Muscle layer of colon (tissue), 2 donors: Measurements from ENCODE around the gene CAB39.
A peak's percentile ranks its signal among the peaks of the same experiment; 100 is the strongest.

ENCODE experiments used
- H3K27ac ChIP-seq: one replicate; pipeline ENCODE4 v1.7.0; 2013; ENCODE audit warnings: low read depth, mild to moderate bottlenecking, low read length, moderate library complexity
- H3K27me3 ChIP-seq, 2 donors: one replicate each; pipeline ENCODE4 v1.7.0; 2013; ENCODE audit warnings: low read length in 2 of 2, mild to moderate bottlenecking in 2 of 2; ENCODE audit not compliant: insufficient read depth in 2 of 2, control insufficient read depth in 1 of 2
- H3K36me3 ChIP-seq: one replicate; pipeline ENCODE4 v1.7.0; 2013; ENCODE audit warnings: mild to moderate bottlenecking, low read length; ENCODE audit not compliant: insufficient read depth
- H3K4me1 ChIP-seq: one replicate; pipeline ENCODE4 v1.7.0; 2013; ENCODE audit warnings: mild to moderate bottlenecking, low read length; ENCODE audit not compliant: insufficient read depth
- H3K4me3 ChIP-seq, 2 donors: one replicate each; pipeline ENCODE4 v1.7.0; 2013; ENCODE audit warnings: low read length in 2 of 2, low read depth in 1 of 2, mild to moderate bottlenecking in 1 of 2, moderate library complexity in 1 of 2
- H3K9ac ChIP-seq: one replicate; pipeline ENCODE4 v1.7.0; 2013; ENCODE audit warnings: low read length
- H3K9me3 ChIP-seq: one replicate; pipeline ENCODE4 v1.7.0; 2013; ENCODE audit warnings: mild to moderate bottlenecking, low read length
- donor health status: abdominal sarcoma.
- donor health status: Adenocarcinoma of cecum.

CAB39 gene

DNA sequence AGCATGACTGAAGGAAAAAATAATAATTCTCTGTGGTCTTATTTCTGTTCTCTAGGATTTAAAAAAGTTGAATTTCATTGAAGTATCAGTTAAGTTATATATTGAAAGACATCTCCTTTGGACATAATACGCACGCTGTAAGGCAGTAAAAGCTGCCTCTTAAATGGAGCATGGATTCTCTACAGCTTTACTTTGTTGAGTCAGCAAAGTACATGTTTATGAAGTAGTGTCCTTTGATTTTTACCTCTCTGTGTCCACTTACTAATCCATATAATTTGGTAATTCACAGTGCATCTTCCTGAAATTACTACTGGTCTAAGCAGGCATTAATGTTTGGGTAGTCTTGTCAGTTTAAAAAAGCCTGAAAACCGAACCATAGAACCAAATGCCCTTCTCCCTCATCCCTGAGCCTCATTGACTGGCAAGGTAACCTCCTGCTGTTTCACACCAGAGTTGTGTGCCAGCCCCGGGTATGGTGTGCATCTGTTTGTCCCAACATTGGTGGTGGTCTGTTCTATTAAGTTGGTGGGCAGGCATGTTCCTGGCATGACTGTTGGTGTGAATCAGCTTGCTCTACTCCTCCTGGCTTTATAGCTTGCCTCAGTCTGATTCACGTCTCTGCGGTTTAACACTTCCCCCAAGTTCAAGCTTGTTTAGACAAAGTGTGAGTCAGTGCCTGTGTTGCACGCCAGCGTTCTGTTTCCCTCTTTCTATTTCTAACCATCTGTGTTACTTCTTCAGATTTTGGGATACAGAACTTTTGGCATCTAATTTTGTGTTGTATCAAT is 81.1 kb downstream of the CAB39 start:
- H3K36me3 ChIP-seq: peaks cover 6% of the 10 kb centered on the region
- peak overlapping the region; percentile 10 for H3K9ac ChIP-seq
- H3K4me1 ChIP-seq: peaks cover 57% of the 10 kb centered on the region
- no peaks in the 10 kb centered on the region for H3K27me3 ChIP-seq
- no peaks in the 10 kb centered on the region for H3K9me3 ChIP-seq
- peak overlapping the region; percentile 79 for H3K27ac ChIP-seq
- H3K4me3 ChIP-seq: peak overlapping the region in 1 of 2 donors; percentile 22

DNA sequence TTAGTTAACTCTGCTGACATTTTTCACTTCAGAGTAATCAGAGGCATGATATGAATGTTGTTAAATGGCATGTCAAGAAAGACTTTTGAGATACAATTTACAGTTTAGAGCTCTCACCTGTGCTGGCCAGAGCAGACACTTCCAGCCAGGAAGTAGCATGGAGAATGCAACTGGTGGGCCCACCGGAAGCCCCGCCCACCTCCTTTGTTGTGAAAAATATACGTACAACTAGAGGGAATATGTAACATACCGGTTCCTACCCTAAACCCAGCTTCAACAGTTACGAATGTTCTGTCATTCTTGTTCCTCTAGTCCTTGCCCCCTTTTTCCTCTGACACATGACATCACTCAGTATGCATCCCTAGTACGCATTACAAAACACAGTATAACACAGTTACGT is 81.9 kb downstream of the CAB39 start:
- Histone ChIP-seq H3K4me3 (no peak overlapping the region), H3K27ac (peak overlapping the region; percentile 79), H3K27me3 (no peaks in the 10 kb centered on the region), H3K9ac (peak overlapping the region; percentile 10), H3K36me3 (peaks cover 6% of the 10 kb centered on the region), H3K4me1 (peaks cover 57% of the 10 kb centered on the region), H3K9me3 (no peaks in the 10 kb centered on the region)

DNA sequence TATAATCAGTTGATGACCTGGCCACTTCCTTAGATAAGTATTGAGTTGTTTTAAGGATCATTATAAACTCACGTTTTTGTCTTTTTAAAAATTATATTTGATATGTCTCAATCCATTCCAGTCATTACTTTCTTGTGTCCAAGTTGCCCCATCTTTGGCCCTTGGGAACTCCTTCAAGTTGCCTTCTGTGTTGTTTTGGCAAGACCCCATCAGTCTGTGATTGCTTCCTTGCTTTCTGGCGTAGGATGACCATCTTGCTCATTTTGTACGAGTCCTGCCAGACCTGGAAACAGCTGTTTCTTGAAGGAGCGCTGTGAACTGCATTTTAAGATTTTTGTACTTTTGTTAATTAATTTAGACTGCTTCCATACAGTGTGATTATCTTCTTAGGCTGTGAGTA is 83.2 kb downstream of the CAB39 start:
- peaks cover 52% of the 10 kb centered on the region for H3K4me1 ChIP-seq

DNA sequence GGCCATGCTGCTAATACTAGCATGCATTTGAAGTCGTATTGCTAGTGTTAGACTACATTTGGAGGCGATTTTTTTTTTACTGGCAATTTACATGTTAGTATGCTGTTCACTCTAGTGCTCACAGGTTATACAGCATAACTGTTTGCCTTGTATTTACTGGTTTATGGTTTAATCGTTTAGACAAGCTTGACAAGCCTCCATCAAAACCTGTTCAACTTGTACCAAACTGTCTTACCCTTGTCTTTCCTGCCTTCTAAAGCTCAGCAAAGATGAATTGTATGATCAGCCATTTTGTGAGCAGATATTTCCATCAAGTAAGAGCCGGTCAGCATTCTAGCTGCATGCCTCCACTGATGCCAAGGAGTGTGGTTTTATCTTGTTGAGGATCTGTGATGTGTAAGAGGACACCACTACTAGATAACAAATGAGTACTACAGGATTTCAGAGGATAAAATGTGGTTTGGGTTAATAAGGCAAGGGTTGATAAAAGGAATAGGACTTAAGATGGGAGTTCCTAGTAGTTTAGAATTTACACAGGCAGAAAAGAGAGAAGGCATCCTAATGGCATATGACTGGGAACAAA is 83.7 kb downstream of the CAB39 start:
- H3K4me3 ChIP-seq: no peak overlapping the region
- H3K9me3 ChIP-seq: no peaks in the 10 kb centered on the region
- peaks cover 14% of the 10 kb centered on the region for H3K36me3 ChIP-seq
- H3K27ac ChIP-seq: no peak overlapping the region
- no peaks in the 10 kb centered on the region for H3K27me3 ChIP-seq
- H3K9ac ChIP-seq: no peak overlapping the region
- peaks cover 47% of the 10 kb centered on the region for H3K4me1 ChIP-seq

More for the DNA sequence above, 83.2 kb downstream of the CAB39 start:
- Histone ChIP-seq H3K36me3 (peaks cover 9% of the 10 kb centered on the region), H3K27ac (peak overlapping the region; percentile 45), H3K4me3 (no peak overlapping the region), H3K27me3 (no peaks in the 10 kb centered on the region), H3K9me3 (no peaks in the 10 kb centered on the region), H3K9ac (no peak overlapping the region)

DNA sequence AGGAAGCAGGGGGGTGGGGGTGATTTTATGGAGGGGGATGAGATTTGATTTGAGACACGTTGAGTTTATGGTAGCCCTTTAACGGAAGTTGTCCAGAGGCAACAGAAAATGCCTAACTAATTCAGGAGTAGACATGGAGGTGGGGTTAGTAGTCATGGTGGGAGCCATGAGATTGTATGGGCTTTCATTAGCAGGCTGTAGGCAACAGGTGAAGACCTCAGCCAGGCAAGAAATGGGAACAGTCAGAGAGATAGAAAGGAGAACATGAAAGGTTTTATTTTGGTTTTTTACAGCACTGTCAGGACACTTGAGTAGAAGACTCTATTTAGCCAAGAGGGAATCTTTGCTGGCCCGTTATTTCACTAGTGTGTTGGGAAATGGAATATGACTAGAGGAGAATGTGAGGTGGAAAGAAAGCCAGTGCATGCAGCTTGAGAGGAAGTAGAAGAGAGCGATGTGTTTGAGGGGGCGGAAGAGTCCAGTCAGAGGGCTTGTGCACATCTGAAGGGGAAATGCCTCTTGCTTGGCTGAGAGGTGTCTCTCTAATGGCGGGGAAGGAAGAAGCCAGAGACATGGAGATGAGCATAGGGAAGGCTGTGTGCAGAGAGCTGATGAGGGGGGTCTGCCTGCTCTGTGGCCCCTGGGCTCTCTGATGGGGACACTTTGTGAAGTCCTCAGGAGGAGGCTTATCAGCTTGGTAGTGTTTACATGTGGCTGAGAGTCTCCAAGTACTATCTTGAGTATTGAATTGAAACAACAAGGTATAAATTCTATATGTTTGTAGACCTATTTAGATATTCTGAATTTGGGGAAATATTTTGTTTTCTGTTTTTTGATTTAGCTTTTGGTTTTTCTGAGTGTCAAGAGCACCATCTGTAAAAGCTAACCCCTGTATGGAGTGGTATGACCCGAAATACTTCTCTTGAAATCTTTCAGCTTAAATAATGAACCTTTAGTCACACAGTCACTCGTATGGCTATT is 85.2 kb downstream of the CAB39 start:
- Histone ChIP-seq H3K9me3 (no peaks in the 10 kb centered on the region), H3K27ac (peak overlapping the region; percentile 27), H3K9ac (no peak overlapping the region), H3K4me3 (no peak overlapping the region), H3K36me3 (peaks cover 15% of the 10 kb centered on the region), H3K27me3 (no peaks in the 10 kb centered on the region), H3K4me1 (peaks cover 47% of the 10 kb centered on the region)

DNA sequence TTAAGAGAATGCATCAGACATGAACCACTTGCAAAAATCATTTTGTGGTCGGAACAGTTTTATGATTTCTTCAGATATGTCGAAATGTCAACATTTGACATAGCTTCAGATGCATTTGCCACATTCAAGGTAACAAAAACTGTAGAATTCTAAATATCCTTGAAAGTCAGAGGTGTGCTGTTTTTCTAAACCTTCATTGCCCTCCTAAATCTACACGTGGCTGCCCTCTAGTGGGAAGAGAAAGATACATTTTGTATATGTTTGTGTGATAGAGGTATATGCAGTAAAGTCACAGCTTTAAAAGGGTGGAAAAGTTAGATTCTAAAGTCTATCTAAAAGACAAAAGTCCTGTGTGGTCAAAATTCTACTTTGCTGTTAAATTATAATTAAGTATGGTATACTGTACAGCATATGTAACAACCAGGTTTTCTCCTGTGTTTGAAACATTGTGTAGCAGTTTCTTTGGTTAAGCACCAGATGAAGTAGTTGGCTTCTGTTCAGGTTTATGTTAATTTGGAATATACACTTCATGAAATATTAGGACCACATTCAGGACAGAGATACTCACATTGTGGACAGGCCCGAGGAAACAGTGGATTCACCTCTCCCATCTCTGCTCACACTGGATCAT is 86.2 kb downstream of the CAB39 start:
- no peak overlapping the region for H3K27ac ChIP-seq
- H3K4me3 ChIP-seq: no peak overlapping the region
- no peak overlapping the region for H3K9ac ChIP-seq
- peaks cover 15% of the 10 kb centered on the region for H3K36me3 ChIP-seq
- H3K4me1 ChIP-seq: peaks cover 37% of the 10 kb centered on the region
- no peaks in the 10 kb centered on the region for H3K9me3 ChIP-seq
- H3K27me3 ChIP-seq: no peaks in the 10 kb centered on the region

DNA sequence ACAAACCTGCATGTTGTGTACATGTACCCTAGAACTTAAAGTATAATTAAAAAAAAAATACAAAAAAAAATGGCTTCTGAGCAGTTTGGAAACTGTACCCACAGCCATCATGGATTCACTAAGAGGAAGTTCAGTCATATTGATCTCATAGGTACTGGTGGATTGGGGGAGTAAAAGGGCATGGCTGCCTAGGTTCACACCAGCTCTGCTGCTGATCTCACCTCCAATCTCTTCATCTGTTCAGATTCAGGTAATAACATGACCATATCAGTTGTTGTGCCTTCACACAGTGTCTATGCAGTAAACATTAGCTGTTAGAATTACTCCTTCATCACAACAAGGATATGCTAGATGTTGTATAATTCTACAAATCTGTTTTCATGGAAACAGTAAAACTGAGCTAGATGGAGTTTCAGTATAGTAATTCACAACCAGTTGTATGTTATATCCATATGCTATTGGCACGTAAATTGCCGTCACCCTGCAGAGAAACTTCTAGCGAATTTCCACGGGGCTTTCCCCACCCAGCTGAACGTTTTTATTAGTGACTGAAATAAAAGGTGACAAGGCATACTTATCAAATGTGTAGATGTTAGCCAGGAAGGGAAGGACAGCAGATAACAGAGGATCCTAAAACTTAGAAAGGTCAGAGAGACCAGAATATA is 92.8 kb downstream of the CAB39 start:
- no peaks in the 10 kb centered on the region for H3K27me3 ChIP-seq
- H3K9me3 ChIP-seq: no peaks in the 10 kb centered on the region
- no peak overlapping the region for H3K27ac ChIP-seq
- H3K36me3 ChIP-seq: peaks cover 10% of the 10 kb centered on the region
- H3K9ac ChIP-seq: no peak overlapping the region
- no peaks in the 10 kb centered on the region for H3K4me1 ChIP-seq
- H3K4me3 ChIP-seq: no peak overlapping the region

DNA sequence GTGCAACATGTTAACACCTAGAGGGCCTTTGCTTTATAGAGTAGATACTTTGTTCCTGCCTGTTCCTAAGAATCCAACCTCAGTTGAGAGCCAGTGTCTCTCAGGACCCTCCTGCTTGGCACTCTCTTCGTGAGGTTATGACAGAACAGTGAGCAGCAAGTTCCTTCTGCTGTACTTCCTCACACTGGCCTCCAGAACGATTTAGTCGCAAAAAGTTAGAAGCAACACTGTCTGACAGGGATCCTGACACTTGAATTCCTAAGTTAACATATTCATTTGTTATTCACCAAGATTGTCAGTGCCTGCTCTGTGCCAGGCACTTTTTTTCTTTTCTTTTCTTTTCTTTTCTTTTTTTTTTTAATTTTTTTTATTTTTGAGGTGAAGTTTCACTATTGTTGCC is 95.1 kb downstream of the CAB39 start:
- no peak overlapping the region for H3K9ac ChIP-seq
- H3K4me3 ChIP-seq: no peak overlapping the region
- H3K4me1 ChIP-seq: no peaks in the 10 kb centered on the region
- no peaks in the 10 kb centered on the region for H3K27me3 ChIP-seq
- H3K36me3 ChIP-seq: peaks cover 24% of the 10 kb centered on the region
- H3K9me3 ChIP-seq: no peaks in the 10 kb centered on the region
- H3K27ac ChIP-seq: no peak overlapping the region

DNA sequence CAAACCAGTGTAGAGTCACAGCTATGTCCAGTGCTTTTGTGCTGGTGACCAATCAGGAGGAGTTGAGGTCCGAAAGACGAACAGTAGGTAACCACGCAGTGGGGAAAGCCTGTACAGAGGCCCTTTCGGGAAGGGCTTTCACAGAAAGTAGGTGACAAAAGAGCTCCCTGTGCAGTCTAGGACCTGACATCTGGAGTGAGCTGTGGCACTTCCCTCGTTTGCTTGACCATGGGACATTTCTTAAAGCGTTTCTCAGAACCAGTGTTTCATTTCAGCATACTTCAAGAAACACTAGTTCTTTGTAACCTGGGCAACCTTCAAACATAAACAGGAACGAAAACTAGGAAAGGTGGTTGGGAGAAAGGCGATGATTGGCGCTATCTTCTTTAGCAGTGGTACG is 96.4 kb downstream of the CAB39 start:
- no peaks in the 10 kb centered on the region for H3K27me3 ChIP-seq
- peaks cover 31% of the 10 kb centered on the region for H3K36me3 ChIP-seq
- no peak overlapping the region for H3K9ac ChIP-seq

DNA sequence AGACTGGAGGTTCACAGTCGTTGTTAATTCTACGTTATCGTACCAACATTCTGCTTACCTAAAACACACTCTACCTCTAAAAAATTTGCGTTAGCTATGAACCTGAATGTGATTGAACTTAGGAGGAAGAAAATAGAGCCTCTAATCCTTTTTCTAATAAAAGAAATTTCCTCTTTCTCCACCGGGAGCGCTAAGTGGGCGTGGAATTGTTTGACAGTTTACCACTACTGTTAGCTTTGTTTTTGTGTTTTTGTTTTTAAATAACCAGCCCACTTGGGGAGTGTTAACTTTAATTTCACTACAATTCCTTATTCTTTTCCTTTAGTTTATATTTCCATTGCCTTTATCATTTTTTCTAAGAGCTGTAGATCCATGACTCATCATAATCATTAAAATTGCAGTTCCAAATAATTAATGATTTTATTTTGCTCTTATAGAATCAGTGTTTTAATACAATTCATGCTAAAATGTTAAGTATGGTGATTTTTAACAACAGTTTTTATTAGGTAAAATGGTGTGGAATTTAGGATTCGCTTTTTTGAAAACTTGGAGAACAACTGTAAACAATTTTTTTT is 97.1 kb downstream of the CAB39 start:
- peaks cover 37% of the 10 kb centered on the region for H3K36me3 ChIP-seq
- H3K9me3 ChIP-seq: no peaks in the 10 kb centered on the region
- no peak overlapping the region for H3K9ac ChIP-seq
- no peaks in the 10 kb centered on the region for H3K4me1 ChIP-seq
- no peak overlapping the region for H3K4me3 ChIP-seq
- H3K27me3 ChIP-seq: no peaks in the 10 kb centered on the region
- H3K27ac ChIP-seq: no peak overlapping the region

More for the DNA sequence above, 96.4 kb downstream of the CAB39 start:
- Histone ChIP-seq H3K4me3 (no peak overlapping the region), H3K9me3 (no peaks in the 10 kb centered on the region), H3K4me1 (no peaks in the 10 kb centered on the region), H3K27ac (no peak overlapping the region)
